ENCODE results near the gene SURF4.

Gene SURF4

DNA sequence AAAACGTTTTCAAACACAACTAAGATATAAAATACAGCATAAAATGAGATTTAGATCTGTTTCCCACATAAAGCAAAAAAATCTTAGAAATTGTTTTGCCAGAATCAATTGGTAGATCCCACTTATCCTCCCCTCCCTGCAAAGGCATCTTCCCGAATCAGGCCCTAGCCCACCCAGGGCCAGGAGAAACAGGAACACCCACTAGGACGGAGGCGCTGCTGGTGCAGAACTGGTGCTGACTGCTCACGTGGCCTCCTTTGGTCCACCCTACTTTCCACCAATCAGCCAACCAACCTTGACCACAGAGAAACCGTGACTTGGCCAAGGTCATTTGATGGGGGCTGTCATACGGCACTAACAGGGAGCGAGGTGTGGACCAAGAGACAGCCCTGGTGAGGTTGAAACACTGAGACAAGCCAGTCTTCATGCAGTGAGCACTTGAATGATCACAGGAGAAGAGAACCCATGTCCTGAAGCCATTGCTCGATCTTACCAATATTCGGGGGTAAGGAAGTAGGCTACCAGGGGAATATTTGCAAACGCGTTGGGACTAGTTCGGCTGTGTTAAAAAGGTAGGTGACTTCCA, 14.3 kb downstream of the SURF4 start:
- H3K36me3 ChIP-seq (ENCODE audit: control insufficient read depth, insufficient read depth, low read length): peaks cover 46% of the 10 kb centered on the region
- TF ChIP-seq, protein P1, sequence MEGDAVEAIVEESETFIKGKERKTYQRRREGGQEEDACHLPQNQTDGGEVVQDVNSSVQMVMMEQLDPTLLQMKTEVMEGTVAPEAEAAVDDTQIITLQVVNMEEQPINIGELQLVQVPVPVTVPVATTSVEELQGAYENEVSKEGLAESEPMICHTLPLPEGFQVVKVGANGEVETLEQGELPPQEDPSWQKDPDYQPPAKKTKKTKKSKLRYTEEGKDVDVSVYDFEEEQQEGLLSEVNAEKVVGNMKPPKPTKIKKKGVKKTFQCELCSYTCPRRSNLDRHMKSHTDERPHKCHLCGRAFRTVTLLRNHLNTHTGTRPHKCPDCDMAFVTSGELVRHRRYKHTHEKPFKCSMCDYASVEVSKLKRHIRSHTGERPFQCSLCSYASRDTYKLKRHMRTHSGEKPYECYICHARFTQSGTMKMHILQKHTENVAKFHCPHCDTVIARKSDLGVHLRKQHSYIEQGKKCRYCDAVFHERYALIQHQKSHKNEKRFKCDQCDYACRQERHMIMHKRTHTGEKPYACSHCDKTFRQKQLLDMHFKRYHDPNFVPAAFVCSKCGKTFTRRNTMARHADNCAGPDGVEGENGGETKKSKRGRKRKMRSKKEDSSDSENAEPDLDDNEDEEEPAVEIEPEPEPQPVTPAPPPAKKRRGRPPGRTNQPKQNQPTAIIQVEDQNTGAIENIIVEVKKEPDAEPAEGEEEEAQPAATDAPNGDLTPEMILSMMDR (IDR thresholded peaks at IDR 0.05; ENCODE audit: insufficient read depth, low read length, poor library complexity, severe bottlenecking): no peak
- no peak for DNase-seq (ENCODE audit: extremely low read depth, insufficient read length)
- no peaks in the 10 kb centered on the region for H3K27me3 ChIP-seq (replicated peaks; ENCODE audit: control insufficient read depth, insufficient read depth, low read length)
- no peak overlapping the region for H3K4me3 ChIP-seq (replicated peaks; ENCODE audit: low read depth, low read length)

DNA sequence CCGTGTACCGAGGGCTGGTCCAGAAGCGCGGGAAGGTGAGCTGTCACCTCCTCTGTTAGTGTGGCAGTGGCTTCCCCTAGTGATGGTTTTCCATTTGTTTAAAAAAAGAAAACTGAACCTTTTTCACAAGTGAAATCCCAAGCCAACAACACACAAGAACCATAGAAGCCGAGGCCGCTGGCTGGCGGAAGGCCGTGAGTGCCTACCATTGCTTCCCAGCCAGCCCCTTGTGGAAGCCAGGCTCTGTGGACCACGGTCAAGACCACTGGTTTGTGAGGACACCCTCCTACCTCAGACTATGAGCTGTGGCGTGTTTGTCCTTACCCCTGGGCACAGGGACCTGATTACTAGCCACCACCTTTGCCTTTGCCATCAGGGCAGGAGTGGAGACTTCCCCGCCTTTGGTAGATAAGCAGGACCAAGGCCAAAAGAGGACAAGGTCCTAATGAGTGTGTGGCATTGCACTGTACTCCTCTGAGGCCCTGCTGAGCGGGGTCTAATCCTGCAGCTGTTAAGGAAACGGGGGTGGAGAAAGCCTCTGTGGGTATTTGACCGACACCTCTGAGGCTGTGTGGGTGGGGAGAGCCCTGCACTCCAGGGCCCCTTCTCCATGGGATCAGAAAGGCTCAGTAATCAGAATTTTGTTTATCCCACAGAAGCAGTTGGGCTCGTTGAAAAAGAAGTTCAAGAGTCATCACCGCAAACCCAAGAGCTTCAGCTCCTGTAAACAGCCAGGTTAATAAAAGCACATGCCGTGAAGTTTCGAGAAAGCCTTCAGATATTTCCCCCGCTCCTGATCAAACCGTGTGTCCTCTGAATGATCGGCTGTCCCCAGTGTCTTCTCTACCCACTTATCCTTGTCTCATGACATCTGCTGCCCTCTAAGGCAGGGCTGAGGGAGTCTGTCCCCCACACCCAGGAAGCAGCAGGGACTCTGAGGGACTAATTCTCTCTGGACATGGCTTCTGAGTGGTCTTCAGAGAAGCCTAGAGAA, 15.2 kb downstream of the SURF4 start:
- H3K36me3 ChIP-seq (ENCODE audit: control insufficient read depth, insufficient read depth, low read length): peaks cover 40% of the 10 kb centered on the region
- no peak overlapping the region for H3K4me3 ChIP-seq (replicated peaks; ENCODE audit: low read depth, low read length)
- TF ChIP-seq, protein P1 (IDR thresholded peaks at IDR 0.05; ENCODE audit: insufficient read depth, low read length, poor library complexity, severe bottlenecking): no peak
- no peaks in the 10 kb centered on the region for H3K27me3 ChIP-seq (replicated peaks; ENCODE audit: control insufficient read depth, insufficient read depth, low read length)
- no peak for DNase-seq (ENCODE audit: extremely low read depth, insufficient read length)

DNA sequence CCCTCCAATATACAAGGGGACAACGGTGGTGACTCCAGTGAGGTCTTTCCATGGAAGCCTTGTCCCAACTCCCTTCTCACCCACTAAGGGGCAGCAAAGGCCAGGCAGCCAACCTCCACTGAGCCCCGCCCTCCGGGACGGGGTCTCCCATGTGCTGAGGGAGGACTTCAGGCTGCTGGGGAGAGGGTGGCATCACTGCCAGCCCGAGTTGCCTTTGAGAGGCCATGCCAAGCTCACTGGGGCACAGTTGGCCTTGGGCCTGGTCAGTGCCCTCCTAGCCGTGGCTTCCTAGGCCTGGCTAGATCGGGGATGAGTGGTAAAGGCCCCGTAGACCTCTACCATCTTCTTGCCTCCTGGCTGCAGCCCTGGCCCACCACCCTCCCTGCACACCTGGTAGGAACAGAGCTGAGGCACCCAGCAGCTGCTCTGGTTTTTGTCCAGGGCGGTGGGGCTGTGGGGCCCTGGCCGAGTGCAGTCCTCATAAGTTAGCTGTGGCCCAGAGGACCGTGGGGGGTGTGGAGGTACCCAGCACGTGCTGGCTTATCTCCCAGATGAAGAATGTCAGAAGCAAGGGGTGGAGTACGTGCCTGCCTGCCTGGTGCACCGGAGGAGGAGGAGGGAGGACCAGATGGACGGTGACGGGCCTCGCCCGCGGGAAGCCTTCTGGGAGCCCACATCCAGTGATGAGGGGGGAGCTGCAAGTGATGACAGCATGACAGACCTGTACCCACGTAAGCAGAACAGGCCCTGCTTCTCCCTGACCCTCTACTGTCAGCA, 16.3 kb downstream of the SURF4 start:
- H3K4me3 ChIP-seq (replicated peaks; ENCODE audit: low read depth, low read length): no peak overlapping the region

DNA sequence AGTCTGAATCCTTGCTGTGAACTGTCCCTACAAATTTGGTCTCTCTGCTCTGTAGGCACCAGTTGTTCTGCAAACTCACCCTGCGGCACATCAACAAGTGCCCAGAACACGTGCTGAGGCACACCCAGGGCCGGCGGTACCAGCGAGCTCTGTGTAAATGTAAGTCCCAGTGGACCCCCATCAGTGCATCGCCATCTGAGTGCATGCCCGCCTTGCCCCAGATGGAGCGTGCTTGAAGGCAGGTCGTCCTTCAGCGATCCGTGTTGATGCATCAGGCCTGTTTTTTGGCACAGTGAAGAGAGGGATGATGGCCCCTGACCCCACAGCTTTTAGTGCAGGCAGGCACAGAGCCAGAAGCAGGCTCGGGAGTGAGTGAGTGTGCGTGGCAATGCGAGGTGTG, 18.2 kb downstream of the SURF4 start:
- TF ChIP-seq, protein P1 (IDR thresholded peaks at IDR 0.05; ENCODE audit: insufficient read depth, low read length, poor library complexity, severe bottlenecking): no peak
- DNase-seq (ENCODE audit: extremely low read depth, insufficient read length): no peak
- H3K27me3 ChIP-seq (replicated peaks; ENCODE audit: control insufficient read depth, insufficient read depth, low read length): no peaks in the 10 kb centered on the region
- no peak overlapping the region; the same call in 1 of the 2 replicates for H3K4me3 ChIP-seq (replicated peaks; ENCODE audit: low read depth, low read length)
- peaks cover 28% of the 10 kb centered on the region for H3K36me3 ChIP-seq (ENCODE audit: control insufficient read depth, insufficient read depth, low read length)

More for the DNA sequence above, 16.3 kb downstream of the SURF4 start:
- H3K36me3 ChIP-seq (ENCODE audit: control insufficient read depth, insufficient read depth, low read length): peaks cover 34% of the 10 kb centered on the region
- H3K27me3 ChIP-seq (replicated peaks; ENCODE audit: control insufficient read depth, insufficient read depth, low read length): no peaks in the 10 kb centered on the region
- TF ChIP-seq, protein P1 (IDR thresholded peaks at IDR 0.05; ENCODE audit: insufficient read depth, low read length, poor library complexity, severe bottlenecking): peak; percentile 17
- no peak for DNase-seq (ENCODE audit: extremely low read depth, insufficient read length)

DNA sequence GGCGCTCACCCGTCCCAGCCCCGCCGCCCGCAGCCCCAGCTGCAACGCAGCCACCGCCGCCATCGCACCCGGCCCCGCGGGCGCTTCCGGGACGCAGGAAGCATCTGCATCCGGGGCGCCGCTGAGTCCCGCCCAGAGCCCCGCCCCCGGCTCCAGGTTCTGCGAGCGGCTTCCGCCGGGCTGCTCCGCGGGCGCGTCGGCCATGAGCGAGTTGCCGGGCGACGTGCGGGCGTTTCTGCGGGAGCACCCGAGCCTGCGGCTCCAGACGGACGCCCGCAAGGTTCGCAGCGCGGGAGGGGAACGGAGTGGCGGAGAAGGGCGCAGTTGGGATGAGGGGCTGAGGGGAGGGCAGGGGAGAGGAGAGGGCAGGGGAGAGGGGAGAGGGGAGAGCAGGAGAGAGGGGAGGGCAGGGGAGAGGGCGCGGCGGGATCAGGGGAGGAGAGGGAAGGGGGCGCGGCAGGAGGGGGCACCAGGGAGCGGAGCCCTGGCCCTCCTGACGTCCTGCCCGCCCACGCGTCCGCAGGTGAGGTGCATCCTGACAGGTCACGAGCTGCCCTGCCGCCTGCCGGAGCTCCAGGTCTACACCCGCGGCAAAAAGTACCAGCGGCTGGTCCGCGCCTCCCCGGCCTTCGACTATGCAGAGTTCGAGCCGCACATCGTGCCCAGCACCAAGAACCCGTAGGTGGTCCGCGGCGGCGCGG, 19.3 kb downstream of the SURF4 start, which contains the start of the genes SURF1 and SURF2:
TSS of gene SURF1 (minus strand) at position 97 of the 701 bp plus-strand sequence. CDS start at position 63, 34 bp downstream.
TSS of gene SURF2 (plus strand) at position 160 of the 701 bp plus-strand sequence. CDS start at position 203, 43 bp downstream.
- H3K36me3 ChIP-seq (ENCODE audit: control insufficient read depth, insufficient read depth, low read length): peaks cover 28% of the 10 kb centered on the region
- peak within 1 kb of the TSS; percentile 85 for H3K4me3 ChIP-seq (replicated peaks; ENCODE audit: low read depth, low read length)
- H3K27me3 ChIP-seq (replicated peaks; ENCODE audit: control insufficient read depth, insufficient read depth, low read length): no peaks in the 10 kb centered on the region
- DNase-seq (ENCODE audit: extremely low read depth, insufficient read length): peak; percentile 90
- TF ChIP-seq, protein P1 (IDR thresholded peaks at IDR 0.05; ENCODE audit: insufficient read depth, low read length, poor library complexity, severe bottlenecking): peak; percentile 42
